Calu3 (cell line): ENCODE results near the gene AADACL4. TPM values are rescaled to one million over a fixed set of nuclear protein-coding genes. Genes with fewer than 3 reads are reported as not detected.

Experiments used
- total RNA-seq: library from RNA; stranded (reverse); gene quantifications from 2 replicates; pipeline ENCODE4 v1.2.3, GENCODE V29; 2022

The AADACL4 gene
- total RNA-seq, 1 experiment from 2014 or later = not detected

Other genes starting within 250 kb of the AADACL4 start
- gene DHRS3, start 25.9 kb upstream of the AADACL4 start, total RNA-seq = 173 and 239 TPM in 2 replicates
- gene AADACL3, start 72.0 kb downstream of the AADACL4 start, total RNA-seq = not detected in 2 replicates
- gene CFAP107, start 102.1 kb downstream of the AADACL4 start, total RNA-seq = not detected in 2 replicates
- not detected in 2 replicates for gene PRAMEF12, start 129.7 kb downstream of the AADACL4 start, total RNA-seq
- not detected in 2 replicates for gene PRAMEF1, start 147.3 kb downstream of the AADACL4 start, total RNA-seq
- gene PRAMEF11, start 187.3 kb downstream of the AADACL4 start, total RNA-seq = not detected in 2 replicates
- gene HNRNPCL1, start 204.6 kb downstream of the AADACL4 start, total RNA-seq = not detected in 2 replicates
- gene PRAMEF2, start 213.0 kb downstream of the AADACL4 start, total RNA-seq = not detected in 2 replicates
- gene PRAMEF4, start 242.1 kb downstream of the AADACL4 start, total RNA-seq = not detected in 2 replicates